Body of pancreas (tissue), 4 donors: ENCODE data around the gene MT1M.

Experiments
- POLR2A ChIP-seq, 3 donors: fragments of 450-650 bp; IDR thresholded peaks; one replicate each; pipeline ENCODE4 v1.6.1; 2016; ENCODE audit warnings: antibody characterized with exemption in 3 of 3, mild to moderate bottlenecking in 2 of 3
- TF ChIP-seq, protein P1 (sequence below), 7 experiments: fragments of 450-650 bp in 4 of 7; fragments of 200-600 bp in 3 of 7; sonication (generic) in 3 of 7; IDR thresholded peaks; one replicate each; pipeline ENCODE4 v1.5.1; 2016 to 2019; ENCODE audit warnings: antibody characterized with exemption in 7 of 7

DNA sequence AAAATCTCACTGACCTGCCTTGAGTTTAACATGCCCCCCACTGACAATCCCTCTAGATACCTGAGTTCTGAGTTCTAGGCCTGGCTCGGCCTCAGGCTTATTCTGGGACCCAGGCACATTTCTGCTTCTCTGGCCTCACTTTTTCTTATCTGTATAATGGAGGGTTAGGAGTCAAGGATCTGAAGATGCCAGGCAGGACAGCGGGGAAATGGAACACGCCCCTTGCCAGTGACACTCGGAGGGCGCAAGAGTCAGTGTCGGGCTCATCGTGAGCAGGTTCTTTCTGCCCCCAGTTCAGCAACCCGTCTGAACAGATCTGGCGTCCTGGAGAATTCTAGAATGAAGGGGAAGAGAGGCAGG is 43.7 kb upstream of the MT1M start:
- TF ChIP-seq, protein P1, sequence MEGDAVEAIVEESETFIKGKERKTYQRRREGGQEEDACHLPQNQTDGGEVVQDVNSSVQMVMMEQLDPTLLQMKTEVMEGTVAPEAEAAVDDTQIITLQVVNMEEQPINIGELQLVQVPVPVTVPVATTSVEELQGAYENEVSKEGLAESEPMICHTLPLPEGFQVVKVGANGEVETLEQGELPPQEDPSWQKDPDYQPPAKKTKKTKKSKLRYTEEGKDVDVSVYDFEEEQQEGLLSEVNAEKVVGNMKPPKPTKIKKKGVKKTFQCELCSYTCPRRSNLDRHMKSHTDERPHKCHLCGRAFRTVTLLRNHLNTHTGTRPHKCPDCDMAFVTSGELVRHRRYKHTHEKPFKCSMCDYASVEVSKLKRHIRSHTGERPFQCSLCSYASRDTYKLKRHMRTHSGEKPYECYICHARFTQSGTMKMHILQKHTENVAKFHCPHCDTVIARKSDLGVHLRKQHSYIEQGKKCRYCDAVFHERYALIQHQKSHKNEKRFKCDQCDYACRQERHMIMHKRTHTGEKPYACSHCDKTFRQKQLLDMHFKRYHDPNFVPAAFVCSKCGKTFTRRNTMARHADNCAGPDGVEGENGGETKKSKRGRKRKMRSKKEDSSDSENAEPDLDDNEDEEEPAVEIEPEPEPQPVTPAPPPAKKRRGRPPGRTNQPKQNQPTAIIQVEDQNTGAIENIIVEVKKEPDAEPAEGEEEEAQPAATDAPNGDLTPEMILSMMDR (IDR thresholded peaks at IDR 0.05): no peak
- no peak for TF ChIP-seq POLR2A (IDR thresholded peaks at IDR 0.05)
